CD8-positive, alpha-beta memory T cell (primary cell): Measurements from ENCODE around the gene SLC13A2. TPM values are rescaled to one million over a fixed set of nuclear protein-coding genes. Genes with fewer than 3 reads are reported as not detected.
A peak's percentile ranks its signal among the peaks of the same experiment; 100 is the strongest.
"Not testable (repeated sequence)": the region's sequence is repeated elsewhere in the genome, so short reads cannot be mapped to it uniquely, and the experiment has no call there.

ENCODE experiments used
- CTCF ChIA-PET: fragments of 350-600 bp; sonication (Branson Sonifier 250); formaldehyde crosslinking; loops from one replicate; lab custom pipeline; 2021; ENCODE audit warnings: antibody characterized with exemption; lab: Charles Lee
- POLR2A ChIA-PET: fragments of 350-600 bp; sonication (Branson Sonifier 250); formaldehyde crosslinking; loops from one replicate; lab custom pipeline; 2021; ENCODE audit warnings: antibody characterized with exemption; lab: Charles Lee
- DNase-seq, 5 donors: peaks; one replicate each; pipeline versions ENCODE4 v3.0.0 to v3.0.0-alpha.2; 2020 to 2022; ENCODE audit warnings: mixed read lengths in 1 of 5
- H3K27ac ChIP-seq: one replicate; pipeline ENCODE4 v1.7.0; 2013; ENCODE audit warnings: low read depth, mild to moderate bottlenecking, low read length, moderate library complexity
- H3K27me3 ChIP-seq: 2 replicates; pipeline ENCODE4 v1.7.0; 2013; ENCODE audit warnings: low read length, mild to moderate bottlenecking; ENCODE audit not compliant: insufficient read depth, poor library complexity, severe bottlenecking
- H3K36me3 ChIP-seq: 2 replicates; pipeline ENCODE4 v1.7.0; 2013; ENCODE audit warnings: mild to moderate bottlenecking, low read length, moderate library complexity; ENCODE audit not compliant: insufficient read depth
- H3K4me1 ChIP-seq: 2 replicates; pipeline ENCODE4 v1.7.0; 2013; ENCODE audit warnings: mild to moderate bottlenecking, low read length, moderate library complexity; ENCODE audit not compliant: insufficient read depth
- H3K4me3 ChIP-seq: 2 replicates; pipeline ENCODE4 v1.7.0; 2013; ENCODE audit warnings: mild to moderate bottlenecking, low read length
- H3K9me3 ChIP-seq: 2 replicates; pipeline ENCODE4 v1.7.0; 2013; ENCODE audit warnings: mild to moderate bottlenecking, low read length
- H3K27ac Mint-ChIP-seq, 8 donors: one replicate each; pipeline ENCODE4 v1.8.0; 2020 to 2021; ENCODE audit warnings: mixed read lengths in 8 of 8, mild to moderate bottlenecking in 6 of 8, inconsistent platforms in 3 of 8, moderate library complexity in 3 of 8
- H3K27me3 Mint-ChIP-seq, 2 donors: one replicate each; pipeline ENCODE4 v1.8.0; 2020 to 2021; ENCODE audit warnings: mixed read lengths in 2 of 2, mild to moderate bottlenecking in 1 of 2, moderate library complexity in 1 of 2
- H3K36me3 Mint-ChIP-seq, 3 donors: one replicate each; pipeline ENCODE4 v1.8.0; 2020 to 2021; ENCODE audit warnings: mixed read lengths in 3 of 3, inconsistent platforms in 1 of 3, mild to moderate bottlenecking in 1 of 3
- H3K4me1 Mint-ChIP-seq, 3 donors: one replicate each; pipeline ENCODE4 v1.8.0; 2020 to 2021; ENCODE audit warnings: mixed read lengths in 3 of 3, inconsistent platforms in 1 of 3, mild to moderate bottlenecking in 1 of 3
- H3K4me3 Mint-ChIP-seq, 7 donors: one replicate each; pipeline ENCODE4 v1.8.0; 2020 to 2021; ENCODE audit warnings: mixed read lengths in 7 of 7, mild to moderate bottlenecking in 6 of 7, moderate library complexity in 4 of 7, inconsistent platforms in 2 of 7
- H3K9me3 Mint-ChIP-seq, 5 donors: one replicate each; pipeline ENCODE4 v1.8.0; 2020 to 2022; ENCODE audit warnings: mixed read lengths in 5 of 5, mild to moderate bottlenecking in 3 of 5, moderate library complexity in 2 of 5, inconsistent platforms in 1 of 5
- polyA plus RNA-seq: library from polyadenylated mRNA; unstranded; fragments of 300-500 nt; fragmentation: Illumina TruSeq; gene quantifications from one replicate; pipeline ENCODE4 v1.2.3, GENCODE V29; 2021
- total RNA-seq, 2 experiments: library from RNA; stranded (reverse); gene quantifications; one replicate each; pipeline ENCODE4 v1.2.3, GENCODE V29; 2021

SLC13A2 gene
- total and polyA plus RNA-seq, 3 experiments from 2014 or later = not detected

DNA sequence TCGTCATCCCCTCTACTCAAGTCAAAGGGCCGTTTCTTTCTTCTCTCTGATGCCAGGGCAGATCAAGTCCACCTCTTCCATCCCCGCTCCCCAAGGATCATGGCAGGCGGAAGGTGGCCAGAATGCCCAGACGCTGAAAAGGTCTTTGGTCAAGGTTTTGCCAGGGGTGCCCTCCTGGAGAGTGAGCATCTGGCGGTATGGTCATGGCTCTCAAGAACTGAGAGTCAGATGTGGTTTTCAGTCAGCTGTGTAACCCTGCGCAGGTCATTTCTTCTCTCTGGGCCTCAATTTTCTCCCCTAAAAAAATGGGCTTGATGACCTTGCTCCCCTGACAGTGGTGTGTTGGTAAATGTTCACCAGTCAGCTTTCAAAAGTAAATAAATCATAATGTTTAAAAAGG lies 45.1 kb downstream of the SLC13A2 start:
- Histone ChIP-seq H3K36me3 (no peaks in the 10 kb centered on the region), H3K4me3 (no peak overlapping the region), H3K9me3 (no peaks in the 10 kb centered on the region), H3K27me3 (no peaks in the 10 kb centered on the region), H3K4me1 (no peaks in the 10 kb centered on the region), H3K27ac (no peak overlapping the region)
- no peak for DNase-seq
- ChIA-PET CTCF (no interaction called here), POLR2A (no interaction called here)
- no peak overlapping the region for H3K4me3 Mint-ChIP-seq
- peaks cover 2 to 14% of the 10 kb centered on the region in 2 donors for H3K27me3 Mint-ChIP-seq
- H3K4me1 Mint-ChIP-seq = no peaks in the 10 kb centered on the region
- H3K9me3 Mint-ChIP-seq = no peaks in the 10 kb centered on the region
- H3K27ac Mint-ChIP-seq = no peak overlapping the region
- H3K36me3 Mint-ChIP-seq = no peaks in the 10 kb centered on the region

DNA sequence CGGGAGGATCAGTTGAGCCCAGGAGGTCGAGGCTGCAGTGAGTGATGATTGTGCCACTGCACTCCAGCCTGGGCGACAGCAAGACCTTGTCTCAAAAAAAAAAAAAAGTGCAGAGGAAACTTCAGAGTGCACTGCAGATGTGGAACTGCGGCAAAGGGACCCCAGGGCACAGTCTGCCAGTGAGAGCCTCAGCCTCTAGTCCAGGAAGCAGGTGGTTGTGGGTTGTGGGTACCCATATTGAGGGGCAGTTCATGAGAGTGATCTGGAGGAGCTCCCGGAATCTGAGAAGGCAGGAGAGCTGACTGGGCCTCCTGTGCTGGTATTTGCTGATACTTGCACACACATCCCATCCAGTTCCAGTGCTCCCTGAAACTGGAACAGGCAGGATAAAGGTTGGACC lies 45.8 kb downstream of the SLC13A2 start:
- H3K36me3 Mint-ChIP-seq = no peaks in the 10 kb centered on the region
- Histone ChIP-seq H3K27me3 (no peaks in the 10 kb centered on the region), H3K4me1 (no peaks in the 10 kb centered on the region), H3K4me3 (no peak overlapping the region), H3K27ac (no peak overlapping the region), H3K36me3 (no peaks in the 10 kb centered on the region), H3K9me3 (no peaks in the 10 kb centered on the region)
- no peaks in the 10 kb centered on the region for H3K9me3 Mint-ChIP-seq
- peaks cover 0 to 9% of the 10 kb centered on the region in 2 donors for H3K27me3 Mint-ChIP-seq
- no peak for DNase-seq
- no peak overlapping the region for H3K27ac Mint-ChIP-seq
- no peak overlapping the region for H3K4me3 Mint-ChIP-seq
- POLR2A ChIA-PET = no interaction called here
- H3K4me1 Mint-ChIP-seq = no peaks in the 10 kb centered on the region
- CTCF ChIA-PET = no interaction called here

DNA sequence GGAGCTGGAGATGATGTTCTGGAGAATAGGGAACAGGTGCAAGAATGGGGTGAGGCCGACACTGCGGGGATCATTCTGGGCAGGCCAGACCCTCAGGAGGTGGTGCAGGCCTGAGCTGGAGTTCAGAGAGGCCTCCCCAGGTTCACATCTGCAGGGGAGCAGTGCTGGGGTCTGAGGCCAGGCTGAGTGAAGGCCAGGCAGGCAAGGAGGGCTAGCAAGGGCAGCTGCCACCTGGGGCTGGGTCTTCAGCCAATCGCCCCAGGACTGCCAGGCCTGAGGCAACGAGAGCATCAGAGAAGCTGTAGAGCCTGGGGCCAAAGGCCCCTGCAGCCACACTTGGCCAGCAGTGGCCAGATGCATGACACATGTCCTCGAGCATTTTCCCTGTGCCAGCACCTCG lies 47.2 kb downstream of the SLC13A2 start:
- Histone ChIP-seq H3K27ac (no peak overlapping the region), H3K9me3 (no peaks in the 10 kb centered on the region), H3K36me3 (no peaks in the 10 kb centered on the region), H3K27me3 (no peaks in the 10 kb centered on the region), H3K4me3 (no peak overlapping the region), H3K4me1 (no peaks in the 10 kb centered on the region)
- no peaks in the 10 kb centered on the region for H3K36me3 Mint-ChIP-seq
- POLR2A ChIA-PET = no interaction called here
- H3K4me3 Mint-ChIP-seq = no peak overlapping the region
- H3K27me3 Mint-ChIP-seq = peaks cover 0 to 9% of the 10 kb centered on the region in 2 donors
- H3K4me1 Mint-ChIP-seq = no peaks in the 10 kb centered on the region
- H3K27ac Mint-ChIP-seq = peak overlapping the region in 2 of 8 donors; percentile 36 to 42
- H3K9me3 Mint-ChIP-seq = no peaks in the 10 kb centered on the region
- DNase-seq = no peak
- CTCF ChIA-PET = no interaction called here

DNA sequence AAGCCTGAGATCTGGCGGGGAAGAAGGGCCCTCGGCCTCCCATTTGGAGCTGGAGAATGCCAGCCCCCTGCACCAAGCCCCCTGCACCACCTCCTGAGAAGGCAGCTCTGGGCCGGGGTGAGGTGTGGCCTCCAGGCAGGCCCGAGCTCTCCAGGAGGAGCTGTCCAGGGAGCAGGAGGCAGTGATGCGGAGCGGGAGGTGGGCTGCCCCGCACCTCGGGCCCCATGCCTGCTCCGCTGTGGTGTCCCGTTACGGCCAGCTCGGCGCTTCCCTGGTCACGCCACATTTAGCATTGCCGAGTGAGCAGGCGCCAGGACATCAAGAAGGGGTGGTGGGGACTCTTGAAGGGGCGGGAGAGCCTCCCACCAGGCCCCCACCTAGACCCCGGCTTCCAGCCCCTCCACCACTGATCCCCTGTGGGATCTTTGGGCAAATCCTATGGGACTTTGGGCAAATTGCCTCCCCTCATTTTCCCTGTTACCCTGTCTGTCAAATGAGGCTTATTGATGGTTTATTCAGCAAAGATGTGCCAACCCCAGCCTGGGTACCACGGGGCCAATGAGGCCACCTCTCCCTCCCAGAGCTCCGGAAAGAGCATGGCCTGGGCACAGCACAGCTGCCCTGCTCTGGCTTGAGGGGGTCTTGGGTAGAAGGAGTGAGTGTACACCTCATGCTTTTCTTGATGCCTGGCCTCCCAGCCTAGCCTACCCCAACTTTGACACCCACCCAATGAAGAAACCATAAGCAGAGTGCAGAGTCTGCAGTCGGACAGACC lies 48.1 kb downstream of the SLC13A2 start:
- no peak overlapping the region for H3K27ac ChIP-seq
- Mint-ChIP-seq H3K4me3 (no peak overlapping the region), H3K27me3 (peaks cover 0 to 9% of the 10 kb centered on the region in 2 donors), H3K9me3 (no peaks in the 10 kb centered on the region), H3K36me3 (no peaks in the 10 kb centered on the region), H3K4me1 (no peaks in the 10 kb centered on the region), H3K27ac (no peak overlapping the region)
- ChIA-PET CTCF (no interaction called here), POLR2A (no interaction called here)
- H3K36me3 ChIP-seq = no peaks in the 10 kb centered on the region
- no peaks in the 10 kb centered on the region for H3K27me3 ChIP-seq
- no peak overlapping the region for H3K4me3 ChIP-seq
- peak in 1 of 5 donors; percentile 31 for DNase-seq
- H3K9me3 ChIP-seq = no peaks in the 10 kb centered on the region
- H3K4me1 ChIP-seq = no peaks in the 10 kb centered on the region

DNA sequence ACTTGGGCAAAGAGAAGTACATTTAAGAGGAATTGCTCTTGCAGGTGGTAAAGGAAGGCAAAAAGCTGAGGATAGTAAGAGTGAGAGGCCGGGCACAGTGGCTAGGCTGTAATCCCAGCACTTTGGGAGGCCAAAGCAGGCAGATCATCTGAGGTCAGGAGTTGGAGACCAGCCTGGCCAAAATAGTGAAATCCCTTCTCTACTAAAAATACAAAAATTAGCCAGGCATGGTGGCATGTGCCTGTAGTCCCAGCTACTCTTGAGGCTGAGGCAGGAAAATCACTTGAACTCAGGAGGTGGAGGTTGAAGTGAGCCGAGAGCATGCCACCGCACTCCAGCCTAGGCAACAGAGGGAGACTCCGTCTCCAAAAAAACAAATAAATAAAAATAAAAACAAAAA lies 48.8 kb downstream of the SLC13A2 start:
- H3K27me3 Mint-ChIP-seq, H3K36me3 ChIP-seq, H3K4me3 ChIP-seq, H3K4me1 Mint-ChIP-seq, H3K4me1 ChIP-seq, POLR2A ChIA-PET, CTCF ChIA-PET, H3K36me3 Mint-ChIP-seq, H3K9me3 Mint-ChIP-seq, H3K4me3 Mint-ChIP-seq, H3K27me3 ChIP-seq, H3K27ac ChIP-seq, H3K27ac Mint-ChIP-seq, H3K9me3 ChIP-seq, DNase-seq: not testable (repeated sequence)

DNA sequence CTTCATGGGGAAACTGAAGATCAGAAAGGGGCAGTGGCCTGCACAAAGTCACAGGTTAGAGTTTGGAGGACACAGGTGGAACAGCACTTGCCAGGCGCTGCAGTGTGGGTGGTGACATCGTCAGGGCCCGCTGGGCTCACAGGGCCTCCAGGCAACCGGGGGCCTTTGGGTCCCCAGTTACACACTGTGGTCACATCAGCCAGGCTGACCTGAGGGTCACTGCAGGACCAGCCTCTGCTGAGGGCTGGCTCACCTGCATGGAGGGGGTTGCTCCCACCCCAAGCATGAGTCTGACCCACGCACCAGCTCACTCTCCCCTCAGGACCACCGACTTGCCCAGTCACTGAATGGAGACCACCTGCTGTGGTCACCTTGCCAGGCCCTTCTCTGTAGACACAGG lies 49.7 kb downstream of the SLC13A2 start:
- CTCF ChIA-PET = no interaction called here
- POLR2A ChIA-PET = no interaction called here
- H3K9me3 Mint-ChIP-seq = no peaks in the 10 kb centered on the region
- H3K27ac Mint-ChIP-seq = no peak overlapping the region
- H3K36me3 ChIP-seq = no peaks in the 10 kb centered on the region
- H3K9me3 ChIP-seq = no peaks in the 10 kb centered on the region
- no peaks in the 10 kb centered on the region for H3K27me3 ChIP-seq
- no peak overlapping the region for H3K27ac ChIP-seq
- peaks cover 0 to 1% (median 0%) of the 10 kb centered on the region in 3 donors for H3K4me1 Mint-ChIP-seq
- no peaks in the 10 kb centered on the region for H3K4me1 ChIP-seq
- H3K4me3 Mint-ChIP-seq = no peak overlapping the region
- H3K36me3 Mint-ChIP-seq = no peaks in the 10 kb centered on the region
- no peak for DNase-seq
- H3K27me3 Mint-ChIP-seq = peaks cover 0 to 9% of the 10 kb centered on the region in 2 donors
- no peak overlapping the region for H3K4me3 ChIP-seq

DNA sequence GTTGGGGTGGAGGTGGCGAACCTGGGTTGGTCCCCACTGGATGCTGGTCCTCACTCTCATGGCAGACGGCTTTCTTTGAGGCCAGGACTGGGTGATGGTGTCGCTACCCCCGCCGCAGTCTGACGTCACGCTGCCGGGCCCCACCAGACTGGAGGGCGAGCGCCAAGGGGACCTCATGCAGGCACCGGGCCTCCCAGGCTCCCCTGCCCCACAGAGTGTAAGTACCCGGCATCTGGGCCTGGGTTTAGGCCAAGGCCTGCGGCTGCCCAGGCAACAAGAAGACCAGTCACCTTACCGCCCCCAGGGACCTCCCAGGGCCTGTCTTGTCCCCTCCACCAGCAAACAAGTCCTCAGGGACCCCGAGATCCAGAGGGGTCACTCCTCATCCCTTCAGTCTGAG lies 50.4 kb downstream of the SLC13A2 start:
- CTCF ChIA-PET = no interaction called here
- peak overlapping the region in 1 of 8 donors; percentile 86 for H3K27ac Mint-ChIP-seq
- H3K36me3 ChIP-seq = no peaks in the 10 kb centered on the region

DNA sequence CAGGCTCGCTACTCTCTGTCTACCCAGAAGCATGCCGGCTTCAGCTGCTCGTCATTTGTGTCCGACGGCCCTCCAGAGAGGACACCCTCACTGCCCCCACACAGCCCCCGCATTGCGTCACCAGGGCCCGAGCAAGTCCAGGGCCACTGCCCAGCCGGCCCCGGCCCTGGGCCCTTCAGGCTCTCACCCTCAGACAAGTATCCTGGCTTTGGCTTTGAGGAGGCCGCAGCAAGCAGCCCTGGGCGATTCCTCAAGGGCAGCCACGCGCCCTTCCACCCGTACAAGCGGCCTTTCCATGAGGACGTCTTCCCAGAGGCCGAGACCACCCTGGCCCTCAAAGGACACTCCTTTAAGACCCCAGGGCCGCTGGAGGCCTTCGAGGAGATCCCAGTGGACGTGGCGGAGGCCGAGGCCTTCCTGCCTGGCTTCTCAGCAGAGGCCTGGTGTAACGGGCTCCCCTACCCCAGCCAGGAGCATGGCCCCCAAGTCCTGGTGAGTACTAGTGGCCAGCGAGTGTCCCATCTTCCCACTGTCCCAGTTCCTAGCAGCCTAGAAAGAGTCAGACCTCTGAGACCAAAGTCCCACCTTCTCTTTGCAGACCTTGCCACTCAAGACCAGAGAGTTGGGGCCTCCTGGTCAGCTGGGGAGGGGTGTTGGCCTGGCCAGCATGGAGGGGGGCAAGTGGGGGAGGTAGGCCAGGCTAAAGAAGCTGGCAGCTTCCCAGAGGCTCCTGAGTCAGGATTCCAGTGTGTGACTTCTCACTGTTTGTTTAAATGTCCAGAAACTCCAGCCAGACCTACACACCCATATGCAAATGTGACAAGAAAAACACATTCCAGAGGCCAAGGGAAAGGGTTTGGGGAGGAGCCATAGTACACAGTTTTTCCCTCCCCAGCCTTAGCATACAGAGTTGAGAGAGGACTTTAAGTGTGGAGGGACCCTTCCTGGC lies 51.3 kb downstream of the SLC13A2 start:
- Histone ChIP-seq H3K9me3 (no peaks in the 10 kb centered on the region), H3K27me3 (no peaks in the 10 kb centered on the region), H3K4me1 (no peaks in the 10 kb centered on the region), H3K36me3 (no peaks in the 10 kb centered on the region), H3K27ac (no peak overlapping the region), H3K4me3 (no peak overlapping the region)
- Mint-ChIP-seq H3K4me1 (peaks cover 0 to 1% (median 0%) of the 10 kb centered on the region in 3 donors), H3K36me3 (no peaks in the 10 kb centered on the region), H3K9me3 (no peaks in the 10 kb centered on the region), H3K4me3 (no peak overlapping the region), H3K27ac (no peak overlapping the region), H3K27me3 (no peaks in the 10 kb centered on the region)
- POLR2A ChIA-PET = no interaction called here
- CTCF ChIA-PET = no interaction called here
- DNase-seq = peak in 1 of 5 donors; percentile 39

More for the DNA sequence above, 50.4 kb downstream of the SLC13A2 start:
- no peaks in the 10 kb centered on the region for H3K27me3 ChIP-seq
- Mint-ChIP-seq H3K9me3 (no peaks in the 10 kb centered on the region), H3K4me3 (no peak overlapping the region), H3K36me3 (no peaks in the 10 kb centered on the region), H3K4me1 (peaks cover 0 to 1% (median 0%) of the 10 kb centered on the region in 3 donors), H3K27me3 (peaks cover 0 to 5% of the 10 kb centered on the region in 2 donors)
- H3K4me3 ChIP-seq = no peak overlapping the region
- H3K9me3 ChIP-seq = no peaks in the 10 kb centered on the region
- no peak for DNase-seq
- POLR2A ChIA-PET = no interaction called here
- no peaks in the 10 kb centered on the region for H3K4me1 ChIP-seq
- no peak overlapping the region for H3K27ac ChIP-seq
